GM19025 (cell line): ENCODE data around the gene ADGRV1.
A peak's percentile ranks its signal among the peaks of the same experiment; 100 is the strongest.
"Not testable (repeated sequence)": the region's sequence is repeated elsewhere in the genome, so short reads cannot be mapped to it uniquely, and the experiment has no call there.

ENCODE experiments used
- ATAC-seq: cut with Tn5 transposase; IDR thresholded peaks from one replicate; pipeline ENCODE4 v1.9.1; 2021; ENCODE audit warnings: mild to moderate bottlenecking, low read depth, moderate library complexity; ENCODE audit not compliant: unreplicated experiment

ADGRV1 gene

GRCh38 chr5:90586469-90586868 lies 27.9 kb downstream of the ADGRV1 start:
- ATAC-seq = no peak

- no peak for ATAC-seq
These were observed 31.6 kb downstream of the ADGRV1 start for GRCh38 chr5:90590170-90590569.

- not testable (repeated sequence) for ATAC-seq
These were observed 34.5 kb downstream of the ADGRV1 start for GRCh38 chr5:90593083-90593482.

GRCh38 chr5:90595766-90596165 lies 37.2 kb downstream of the ADGRV1 start:
- not testable (repeated sequence) for ATAC-seq

- no peak for ATAC-seq
These were observed 39.7 kb downstream of the ADGRV1 start for GRCh38 chr5:90598293-90598692.

- ATAC-seq = not testable (repeated sequence)
These were observed 41.7 kb downstream of the ADGRV1 start for GRCh38 chr5:90600307-90600706.

- no peak for ATAC-seq
These were observed 42.9 kb downstream of the ADGRV1 start for GRCh38 chr5:90601468-90601867.

- ATAC-seq = no peak
These were observed 44.1 kb downstream of the ADGRV1 start for GRCh38 chr5:90602681-90603080.

GRCh38 chr5:90606539-90606938 lies 47.9 kb downstream of the ADGRV1 start:
- no peak for ATAC-seq

GRCh38 chr5:90612919-90613318 lies 54.3 kb downstream of the ADGRV1 start:
- peak; percentile 90 for ATAC-seq

GRCh38 chr5:90613459-90613858 lies 54.9 kb downstream of the ADGRV1 start:
- ATAC-seq = no peak

GRCh38 chr5:90613918-90614504 lies 55.4 kb downstream of the ADGRV1 start:
- no peak for ATAC-seq

GRCh38 chr5:90615355-90615754 lies 56.8 kb downstream of the ADGRV1 start:
- no peak for ATAC-seq

- no peak for ATAC-seq
These were observed 59.5 kb downstream of the ADGRV1 start for GRCh38 chr5:90618071-90618470.

GRCh38 chr5:90619762-90620161 lies 61.2 kb downstream of the ADGRV1 start:
- not testable (repeated sequence) for ATAC-seq

GRCh38 chr5:90621848-90622247 lies 63.3 kb downstream of the ADGRV1 start:
- no peak for ATAC-seq

GRCh38 chr5:90626493-90626892 lies 67.9 kb downstream of the ADGRV1 start:
- ATAC-seq = no peak

- ATAC-seq = no peak
These were observed 69.9 kb downstream of the ADGRV1 start for GRCh38 chr5:90628492-90628891.

GRCh38 chr5:90632791-90633190 lies 74.2 kb downstream of the ADGRV1 start:
- no peak for ATAC-seq

GRCh38 chr5:90636948-90637347 lies 78.4 kb downstream of the ADGRV1 start:
- ATAC-seq = no peak

- no peak for ATAC-seq
These were observed 79.1 kb downstream of the ADGRV1 start for GRCh38 chr5:90637731-90638130.

GRCh38 chr5:90638878-90639277 lies 80.3 kb downstream of the ADGRV1 start:
- ATAC-seq = no peak

- no peak for ATAC-seq
These were observed 82.0 kb downstream of the ADGRV1 start for GRCh38 chr5:90640484-90641059.
